Ishikawa (cell line): ENCODE data around the gene GZMA.

Source experiments
- CEBPB ChIP-seq: IDR thresholded peaks from 2 replicates; pipeline ENCODE4 v1.6.1; 2012
- CREB1 ChIP-seq: IDR thresholded peaks from 2 replicates; pipeline ENCODE4 v1.6.1; 2012; ENCODE audit warnings: low read depth
- EGR1 ChIP-seq: IDR thresholded peaks from 2 replicates; pipeline ENCODE4 v1.6.1; 2012
- EP300 ChIP-seq: IDR thresholded peaks from 2 replicates; pipeline ENCODE4 v1.6.1; 2012; ENCODE audit warnings: borderline replicate concordance
- FOXM1 ChIP-seq: IDR thresholded peaks from 2 replicates; pipeline ENCODE4 v1.6.1; 2012; ENCODE audit warnings: low read depth, borderline replicate concordance
- MAX ChIP-seq: IDR thresholded peaks from 2 replicates; pipeline ENCODE4 v1.6.1; 2012
- NFIC ChIP-seq: IDR thresholded peaks from 2 replicates; pipeline ENCODE4 v1.6.1; 2012
- RAD21 ChIP-seq: IDR thresholded peaks from 2 replicates; pipeline ENCODE4 v1.6.1; 2012; ENCODE audit warnings: low read depth
- TAF1 ChIP-seq: IDR thresholded peaks from 2 replicates; pipeline ENCODE4 v1.6.1; 2012; ENCODE audit warnings: low read depth, mild to moderate bottlenecking
- TCF12 ChIP-seq: IDR thresholded peaks from 2 replicates; pipeline ENCODE4 v1.6.1; 2012; ENCODE audit warnings: low read depth
- TEAD4 ChIP-seq: IDR thresholded peaks from 2 replicates; pipeline ENCODE4 v1.6.1; 2012
- YY1 ChIP-seq: IDR thresholded peaks from 2 replicates; pipeline ENCODE4 v1.6.1; 2012; ENCODE audit warnings: low read depth
- ZBTB7A ChIP-seq: IDR thresholded peaks from 2 replicates; pipeline ENCODE4 v1.6.1; 2012; ENCODE audit warnings: low read depth
- TF ChIP-seq, protein P1 (sequence below): IDR thresholded peaks from 2 replicates; pipeline ENCODE4 v1.6.1; 2012; ENCODE audit warnings: low read depth, mild to moderate bottlenecking
- TF ChIP-seq, protein P2 (sequence below): IDR thresholded peaks from 2 replicates; pipeline ENCODE4 v1.6.1; 2012

GZMA gene

GRCh38 chr5:55070968-55071367, 31.5 kb upstream of the GZMA start:
- TF ChIP-seq TCF12 (no peak), TEAD4 (no peak), NFIC (no peak), TAF1 (no peak), EGR1 (no peak), YY1 (no peak), CEBPB (no peak), RAD21 (no peak), EP300 (no peak), CREB1 (no peak), FOXM1 (no peak), MAX (no peak), ZBTB7A (no peak)
- TF ChIP-seq, protein P1, sequence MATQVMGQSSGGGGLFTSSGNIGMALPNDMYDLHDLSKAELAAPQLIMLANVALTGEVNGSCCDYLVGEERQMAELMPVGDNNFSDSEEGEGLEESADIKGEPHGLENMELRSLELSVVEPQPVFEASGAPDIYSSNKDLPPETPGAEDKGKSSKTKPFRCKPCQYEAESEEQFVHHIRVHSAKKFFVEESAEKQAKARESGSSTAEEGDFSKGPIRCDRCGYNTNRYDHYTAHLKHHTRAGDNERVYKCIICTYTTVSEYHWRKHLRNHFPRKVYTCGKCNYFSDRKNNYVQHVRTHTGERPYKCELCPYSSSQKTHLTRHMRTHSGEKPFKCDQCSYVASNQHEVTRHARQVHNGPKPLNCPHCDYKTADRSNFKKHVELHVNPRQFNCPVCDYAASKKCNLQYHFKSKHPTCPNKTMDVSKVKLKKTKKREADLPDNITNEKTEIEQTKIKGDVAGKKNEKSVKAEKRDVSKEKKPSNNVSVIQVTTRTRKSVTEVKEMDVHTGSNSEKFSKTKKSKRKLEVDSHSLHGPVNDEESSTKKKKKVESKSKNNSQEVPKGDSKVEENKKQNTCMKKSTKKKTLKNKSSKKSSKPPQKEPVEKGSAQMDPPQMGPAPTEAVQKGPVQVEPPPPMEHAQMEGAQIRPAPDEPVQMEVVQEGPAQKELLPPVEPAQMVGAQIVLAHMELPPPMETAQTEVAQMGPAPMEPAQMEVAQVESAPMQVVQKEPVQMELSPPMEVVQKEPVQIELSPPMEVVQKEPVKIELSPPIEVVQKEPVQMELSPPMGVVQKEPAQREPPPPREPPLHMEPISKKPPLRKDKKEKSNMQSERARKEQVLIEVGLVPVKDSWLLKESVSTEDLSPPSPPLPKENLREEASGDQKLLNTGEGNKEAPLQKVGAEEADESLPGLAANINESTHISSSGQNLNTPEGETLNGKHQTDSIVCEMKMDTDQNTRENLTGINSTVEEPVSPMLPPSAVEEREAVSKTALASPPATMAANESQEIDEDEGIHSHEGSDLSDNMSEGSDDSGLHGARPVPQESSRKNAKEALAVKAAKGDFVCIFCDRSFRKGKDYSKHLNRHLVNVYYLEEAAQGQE, result no peak
- TF ChIP-seq, protein P2, sequence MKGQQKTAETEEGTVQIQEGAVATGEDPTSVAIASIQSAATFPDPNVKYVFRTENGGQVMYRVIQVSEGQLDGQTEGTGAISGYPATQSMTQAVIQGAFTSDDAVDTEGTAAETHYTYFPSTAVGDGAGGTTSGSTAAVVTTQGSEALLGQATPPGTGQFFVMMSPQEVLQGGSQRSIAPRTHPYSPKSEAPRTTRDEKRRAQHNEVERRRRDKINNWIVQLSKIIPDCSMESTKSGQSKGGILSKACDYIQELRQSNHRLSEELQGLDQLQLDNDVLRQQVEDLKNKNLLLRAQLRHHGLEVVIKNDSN, result no peak

DNA sequence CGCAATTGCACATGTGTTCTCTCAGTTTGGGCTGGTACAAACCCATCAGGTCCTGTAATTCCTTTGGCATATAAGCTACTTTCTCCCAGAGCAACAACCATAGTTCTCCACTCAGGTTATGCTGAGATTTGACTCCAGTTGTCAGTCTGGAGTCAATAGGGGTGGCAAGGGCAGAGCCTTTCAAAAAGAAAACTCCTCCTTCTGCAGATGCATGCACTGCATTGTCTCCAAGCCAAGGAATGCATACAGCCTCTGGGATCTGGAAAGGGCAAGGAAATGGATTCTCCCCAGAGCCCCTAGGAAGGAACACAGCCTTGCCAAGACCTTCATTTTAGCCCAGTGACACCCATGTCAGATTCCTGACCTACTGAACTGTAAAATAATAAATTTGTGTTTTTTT, 31.0 kb upstream of the GZMA start:
- TF ChIP-seq TEAD4, result no peak
- TF ChIP-seq, protein P1, result no peak
- TF ChIP-seq YY1, result no peak
- no peak for TF ChIP-seq CEBPB
- no peak for TF ChIP-seq MAX
- TF ChIP-seq CREB1, result no peak
- no peak for TF ChIP-seq EP300
- TF ChIP-seq EGR1, result no peak
- no peak for TF ChIP-seq FOXM1
- no peak for TF ChIP-seq NFIC
- no peak for TF ChIP-seq TCF12
- TF ChIP-seq TAF1, result no peak
- TF ChIP-seq ZBTB7A, result no peak
- TF ChIP-seq, protein P2, result no peak
- TF ChIP-seq RAD21, result no peak

GRCh38 chr5:55072666-55073065, 29.8 kb upstream of the GZMA start:
- no peak for TF ChIP-seq TEAD4
- TF ChIP-seq MAX, result no peak
- TF ChIP-seq FOXM1, result no peak
- TF ChIP-seq NFIC, result no peak
- no peak for TF ChIP-seq CEBPB
- TF ChIP-seq CREB1, result no peak
- TF ChIP-seq EGR1, result no peak

GRCh38 chr5:55073211-55073610, 29.2 kb upstream of the GZMA start:
- TF ChIP-seq FOXM1, result no peak
- TF ChIP-seq RAD21, result no peak
- TF ChIP-seq CEBPB, result no peak
- no peak for TF ChIP-seq NFIC
- TF ChIP-seq TEAD4, result no peak
- TF ChIP-seq EP300, result no peak
- no peak for TF ChIP-seq TCF12
- TF ChIP-seq TAF1, result no peak
- TF ChIP-seq CREB1, result no peak
- TF ChIP-seq, protein P2, result no peak
- TF ChIP-seq ZBTB7A, result no peak
- no peak for TF ChIP-seq MAX

GRCh38 chr5:55081541-55081940, 20.9 kb upstream of the GZMA start:
- TF ChIP-seq NFIC, result no peak
- TF ChIP-seq, protein P1, result no peak
- TF ChIP-seq MAX, result no peak
- no peak for TF ChIP-seq FOXM1
- TF ChIP-seq CREB1, result no peak
- no peak for TF ChIP-seq YY1
- no peak for TF ChIP-seq TAF1
- TF ChIP-seq, protein P2, result no peak
- no peak for TF ChIP-seq TCF12
- no peak for TF ChIP-seq EGR1
- TF ChIP-seq ZBTB7A, result no peak
- TF ChIP-seq CEBPB, result no peak
- TF ChIP-seq EP300, result no peak
- no peak for TF ChIP-seq TEAD4
- TF ChIP-seq RAD21, result no peak
